Measurements from ENCODE around the gene ULK3.

The ULK3 gene

DNA sequence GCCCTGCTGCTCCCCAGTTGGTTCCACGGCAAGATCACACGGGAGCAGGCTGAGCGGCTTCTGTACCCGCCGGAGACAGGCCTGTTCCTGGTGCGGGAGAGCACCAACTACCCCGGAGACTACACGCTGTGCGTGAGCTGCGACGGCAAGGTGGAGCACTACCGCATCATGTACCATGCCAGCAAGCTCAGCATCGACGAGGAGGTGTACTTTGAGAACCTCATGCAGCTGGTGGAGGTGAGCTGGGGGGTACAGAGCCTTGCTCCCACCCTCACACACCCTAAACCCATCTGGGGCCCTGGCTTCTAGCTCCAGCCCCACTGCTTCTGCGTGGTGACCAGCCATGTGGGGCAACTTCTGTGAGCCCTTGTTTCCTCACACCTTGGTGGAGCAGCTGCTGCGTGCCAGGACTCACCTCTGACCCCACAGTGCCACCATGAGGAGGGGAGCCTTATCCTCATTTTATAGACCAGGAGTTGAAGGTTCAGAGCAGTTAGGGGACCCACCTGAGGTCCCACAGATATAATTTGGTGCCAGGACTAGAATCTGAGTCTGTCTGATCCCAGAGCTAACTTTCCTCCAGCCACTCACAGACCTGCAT, 43.6 kb downstream of the ULK3 start:
- DNase-seq (ENCODE audit: low spot score): no peak

DNA sequence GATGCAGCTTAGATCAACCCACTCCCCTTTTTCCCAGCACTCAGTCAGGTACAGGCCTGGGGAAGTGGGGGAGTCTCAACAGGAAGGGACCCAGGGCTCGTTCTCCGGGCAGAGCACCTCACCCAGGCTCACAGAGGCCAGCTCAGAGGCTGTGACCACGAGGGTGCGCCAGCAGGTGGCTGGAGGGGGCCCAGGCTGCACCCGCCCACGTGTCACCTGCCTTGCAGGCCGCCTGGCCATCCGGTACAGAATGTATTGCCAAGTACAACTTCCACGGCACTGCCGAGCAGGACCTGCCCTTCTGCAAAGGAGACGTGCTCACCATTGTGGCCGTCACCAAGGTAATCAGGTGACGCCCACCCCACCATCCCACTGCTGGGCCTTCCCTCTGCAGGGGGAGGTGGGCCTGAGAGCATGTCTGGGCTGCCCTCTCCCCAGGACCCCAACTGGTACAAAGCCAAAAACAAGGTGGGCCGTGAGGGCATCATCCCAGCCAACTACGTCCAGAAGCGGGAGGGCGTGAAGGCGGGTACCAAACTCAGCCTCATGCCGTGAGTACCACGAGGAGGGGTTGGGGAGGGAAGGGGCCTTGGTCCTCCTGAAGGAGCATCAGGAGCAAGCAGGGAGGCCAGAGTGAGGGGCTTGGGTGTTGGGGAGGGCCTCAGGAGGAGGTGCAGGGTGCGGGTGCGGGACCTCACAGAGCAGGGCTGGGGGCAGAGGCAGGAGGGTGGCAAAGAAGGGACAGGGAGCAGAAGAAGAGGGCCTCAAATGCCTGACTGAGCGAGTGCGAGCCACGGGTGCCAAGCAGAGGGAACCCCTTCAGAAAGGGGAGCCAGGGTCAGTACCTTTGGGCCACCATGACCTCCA, 44.3 kb downstream of the ULK3 start:
- no peak for DNase-seq (ENCODE audit: low spot score)

DNA sequence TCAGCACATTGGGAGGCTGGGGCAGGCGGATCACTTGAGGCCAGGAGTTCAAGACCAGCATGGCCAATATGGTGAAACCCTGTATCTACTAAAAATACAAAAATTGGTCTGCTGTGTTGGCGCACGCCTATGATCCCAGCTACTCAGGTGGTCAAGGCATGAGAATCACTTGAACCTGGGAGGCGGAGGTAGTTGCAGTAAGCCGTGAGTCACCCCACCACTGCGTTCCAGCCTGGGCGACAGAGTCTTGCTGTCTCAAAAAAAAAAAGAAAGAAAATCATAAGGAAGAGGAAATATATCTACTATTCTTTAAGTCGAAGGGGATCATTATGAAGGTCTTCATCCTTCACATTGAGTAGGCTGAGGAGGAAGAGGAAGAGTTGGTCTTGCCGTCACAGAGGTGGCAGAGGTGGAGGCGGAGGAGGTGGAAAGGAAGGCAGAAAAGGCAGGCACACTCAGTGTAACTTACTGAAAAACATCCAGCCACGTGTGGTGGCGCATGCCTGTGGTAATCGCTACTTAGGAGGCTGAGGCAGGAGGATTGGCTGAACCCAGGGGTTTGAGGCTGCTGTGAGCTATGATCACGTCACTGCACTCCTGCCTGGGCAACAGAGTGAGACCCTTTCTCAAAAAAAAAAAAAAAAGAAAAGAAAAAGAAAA, 46.9 kb downstream of the ULK3 start:
- DNase-seq (ENCODE audit: low spot score): no peak

DNA sequence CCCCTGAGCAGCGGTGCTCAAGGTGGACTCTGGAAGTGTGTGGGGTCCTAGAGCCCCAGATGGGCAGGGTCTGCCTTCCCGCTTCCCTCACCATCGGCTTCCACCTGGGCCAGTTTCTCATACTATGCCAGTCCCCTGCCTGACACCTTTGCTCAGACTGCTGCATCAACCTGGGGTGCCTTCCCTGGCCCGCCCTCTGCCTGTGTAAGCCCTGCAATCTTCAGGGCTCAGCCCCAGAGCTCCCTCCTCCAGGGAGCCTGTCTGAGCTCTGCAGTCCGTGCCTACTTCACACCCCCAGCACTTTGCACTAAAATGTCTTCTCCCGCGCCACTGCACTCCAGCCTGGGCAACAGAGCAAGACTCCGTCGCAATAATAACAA, 48.0 kb downstream of the ULK3 start:
- DNase-seq (ENCODE audit: low spot score): no peak

DNA sequence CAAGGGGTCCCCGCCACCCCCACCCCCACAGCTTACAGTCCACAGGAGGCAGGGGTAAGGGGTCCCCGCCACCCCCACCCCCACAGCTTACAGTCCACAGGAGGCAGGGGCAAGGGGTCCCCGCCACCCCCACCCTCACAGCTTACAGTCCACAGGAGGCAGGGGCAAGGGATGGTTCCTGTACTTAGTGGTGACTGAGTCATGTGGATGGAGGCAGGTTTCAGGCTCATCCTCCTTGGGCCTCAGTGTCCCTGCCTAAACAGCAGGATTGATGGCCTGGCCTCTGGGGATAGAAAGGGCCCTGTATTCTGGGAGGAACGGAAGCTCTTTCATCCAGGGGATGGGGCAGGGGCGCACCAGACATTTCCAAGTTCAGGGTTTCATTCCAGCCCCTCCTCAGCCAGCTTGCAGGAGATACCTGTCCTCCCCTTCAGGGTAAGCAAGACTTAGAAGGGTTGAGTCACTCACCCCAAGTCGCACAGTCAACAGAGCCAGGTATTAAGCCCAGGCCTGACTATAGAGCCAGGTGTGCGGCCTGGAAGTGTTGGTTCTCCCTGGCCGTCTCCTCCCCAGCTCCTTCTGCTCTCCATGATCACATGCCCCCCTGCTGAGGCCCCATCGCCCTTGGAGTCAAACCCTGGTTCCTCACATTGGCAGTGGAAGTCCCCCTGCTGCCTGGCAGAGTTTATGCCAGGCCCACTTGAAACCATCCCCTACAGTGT, 48.5 kb downstream of the ULK3 start:
- DNase-seq (ENCODE audit: low spot score): no peak

DNA sequence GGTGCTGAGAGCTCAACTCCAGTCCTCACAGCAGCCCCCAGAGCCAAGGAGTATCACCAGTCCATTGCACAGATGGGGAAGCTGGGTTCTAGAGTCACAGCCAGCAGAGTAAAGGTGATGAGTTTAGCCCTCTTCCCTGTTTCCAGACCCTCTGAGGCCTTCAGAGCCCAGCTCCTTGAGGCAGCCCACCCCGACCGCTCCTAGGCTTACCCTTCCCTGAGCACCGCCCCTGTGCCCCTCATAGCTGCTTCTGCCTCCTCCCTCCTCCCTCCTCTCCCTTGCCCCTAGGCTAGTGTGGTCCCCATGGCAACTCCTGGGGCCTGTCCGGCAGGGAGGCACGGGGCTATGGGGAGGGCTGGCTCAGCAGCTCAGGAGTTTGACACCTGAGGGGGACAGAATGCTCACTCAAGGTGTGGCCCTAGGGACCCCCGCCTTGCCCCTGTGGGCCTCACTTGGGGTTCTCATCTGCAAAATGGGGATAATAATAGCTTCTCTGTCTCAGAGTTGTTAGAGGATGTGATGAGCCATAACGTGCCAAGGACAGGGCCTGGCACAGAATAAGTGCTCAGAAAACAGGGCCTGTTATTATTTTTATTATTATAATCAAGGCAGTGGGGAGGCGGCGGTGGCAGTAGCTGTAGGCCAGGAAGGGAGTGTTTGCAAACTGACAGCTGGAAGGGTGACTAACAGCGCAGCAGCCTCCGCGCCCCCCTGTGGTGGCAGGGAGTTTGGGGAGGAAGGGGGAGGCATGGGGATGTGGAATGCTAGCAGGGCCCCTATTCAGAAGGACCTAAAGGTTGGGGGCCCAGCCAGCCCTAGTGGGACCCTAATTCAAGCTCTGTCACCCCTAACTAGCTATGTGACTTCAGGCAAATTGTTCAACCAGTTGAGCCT, 49.6 kb downstream of the ULK3 start:
- no peak for DNase-seq (ENCODE audit: low spot score)

DNA sequence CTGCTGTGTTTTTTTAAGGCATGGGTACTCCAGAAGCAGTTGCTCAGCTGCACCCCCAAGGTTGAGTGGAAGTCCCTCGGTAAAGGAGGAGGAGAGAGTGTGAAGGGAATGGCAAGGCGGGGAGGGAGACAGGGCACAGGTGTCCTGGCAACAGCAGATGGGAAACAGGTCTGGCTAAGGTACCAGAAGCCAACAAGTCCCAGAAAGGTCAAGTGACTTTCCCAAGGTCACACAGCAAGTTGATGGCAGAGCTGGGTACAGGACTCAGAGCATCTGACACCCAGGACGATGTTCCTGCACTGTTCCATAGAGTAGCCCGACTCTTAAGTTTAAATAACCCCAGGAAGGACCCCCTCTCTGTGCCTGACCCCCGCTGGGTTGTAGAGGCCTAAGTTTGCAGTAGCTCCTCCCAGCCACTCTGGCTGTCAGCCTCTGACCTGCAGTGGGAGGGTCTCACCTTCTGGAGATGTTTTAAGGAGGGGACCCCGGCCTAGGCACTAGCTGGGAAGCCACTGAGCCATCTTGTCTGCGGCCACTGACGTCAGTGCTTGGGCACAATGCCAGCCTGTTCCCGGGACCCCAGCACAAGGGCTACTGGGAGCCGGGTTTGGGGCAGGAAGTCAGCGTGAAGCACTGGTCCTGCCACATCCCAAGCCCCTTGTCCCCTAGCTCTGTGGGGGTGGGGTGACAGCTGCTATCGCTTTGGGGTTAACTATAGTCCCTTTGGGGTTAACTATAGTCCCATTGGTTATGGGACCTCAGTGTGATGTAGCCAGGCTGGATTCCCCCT, 50.5 kb downstream of the ULK3 start:
- no peak for DNase-seq (ENCODE audit: low spot score)

DNA sequence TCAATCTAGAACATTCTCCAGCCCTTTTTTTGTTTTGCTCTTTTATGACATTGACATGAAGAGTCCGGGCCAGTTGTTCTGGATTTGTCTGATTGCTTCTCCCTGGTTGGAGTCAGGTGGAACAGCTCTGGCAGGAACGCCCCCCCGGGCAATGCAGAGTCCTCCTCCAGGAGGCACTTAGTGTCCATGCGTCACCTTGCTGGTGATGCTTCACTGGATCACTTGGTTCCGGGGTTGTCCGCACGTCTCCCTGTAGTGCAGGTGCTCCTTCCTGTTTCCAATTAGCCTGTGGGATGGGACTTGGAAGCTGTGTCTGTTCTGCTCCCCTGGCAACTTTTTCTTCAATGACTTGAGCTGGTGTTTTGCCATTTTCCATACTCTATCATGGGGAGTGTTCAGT, 51.3 kb downstream of the ULK3 start:
- no peak for DNase-seq (ENCODE audit: low spot score)

DNA sequence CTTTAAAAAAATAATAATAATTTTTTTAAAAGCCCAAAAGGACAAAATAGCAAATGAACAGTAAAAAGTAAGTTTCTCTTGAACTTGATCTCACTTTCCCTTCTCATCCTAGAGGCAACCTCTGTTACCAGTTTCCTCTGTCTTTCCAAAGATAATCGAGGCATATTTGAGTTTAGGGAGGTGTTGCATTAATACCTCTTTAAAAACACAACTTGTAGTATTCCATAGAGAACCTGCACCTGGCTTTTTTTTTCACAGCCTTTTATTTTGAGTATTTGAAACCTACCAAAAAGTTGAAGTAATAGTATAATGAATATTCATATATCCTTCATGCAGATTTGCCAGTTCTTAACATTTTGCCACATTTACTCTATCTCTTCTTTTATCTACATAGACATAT, 51.9 kb downstream of the ULK3 start:
- DNase-seq (ENCODE audit: low spot score): no peak

DNA sequence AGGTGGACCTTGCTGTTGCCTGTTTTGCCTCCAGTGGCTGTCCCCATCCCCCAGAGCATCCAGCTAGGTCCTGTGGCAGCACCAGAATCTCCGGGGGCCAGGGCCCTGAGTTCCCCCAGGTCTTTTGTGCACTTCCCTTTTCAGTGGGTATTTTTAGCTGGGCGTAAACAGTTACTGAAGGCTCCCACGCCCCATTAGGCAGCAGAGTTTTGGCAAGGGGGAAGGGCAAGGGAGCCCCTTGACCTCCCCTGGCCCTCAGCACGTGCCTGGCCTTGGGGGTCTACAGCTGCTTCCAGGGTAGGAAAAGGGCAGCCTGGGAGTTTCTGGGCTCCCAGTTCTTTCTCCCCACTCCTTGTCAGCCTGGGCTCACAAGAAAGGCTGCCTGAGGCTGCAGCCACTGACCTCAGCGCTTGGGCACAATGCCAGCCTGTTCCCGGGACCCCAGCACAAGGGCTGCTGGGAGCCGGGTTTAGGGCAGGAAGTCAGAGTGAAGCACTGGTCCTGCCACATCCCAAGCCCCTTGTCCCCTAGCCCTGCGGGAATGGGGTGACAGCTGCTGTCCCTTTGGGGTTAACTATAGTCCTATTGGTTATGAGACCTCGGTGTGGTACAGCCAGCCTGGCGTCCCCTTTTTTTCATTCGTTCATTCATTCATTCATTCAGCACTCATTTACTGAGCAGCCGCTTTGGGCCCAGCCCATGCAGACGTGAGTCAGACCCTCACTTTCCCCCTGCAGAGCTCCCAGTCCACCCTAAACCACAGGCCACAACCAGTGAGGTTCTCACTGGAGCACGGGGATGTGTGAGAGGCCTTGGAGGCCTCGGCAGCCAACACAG, 52.7 kb downstream of the ULK3 start:
- peak; percentile 81 for DNase-seq (ENCODE audit: low spot score)

DNA sequence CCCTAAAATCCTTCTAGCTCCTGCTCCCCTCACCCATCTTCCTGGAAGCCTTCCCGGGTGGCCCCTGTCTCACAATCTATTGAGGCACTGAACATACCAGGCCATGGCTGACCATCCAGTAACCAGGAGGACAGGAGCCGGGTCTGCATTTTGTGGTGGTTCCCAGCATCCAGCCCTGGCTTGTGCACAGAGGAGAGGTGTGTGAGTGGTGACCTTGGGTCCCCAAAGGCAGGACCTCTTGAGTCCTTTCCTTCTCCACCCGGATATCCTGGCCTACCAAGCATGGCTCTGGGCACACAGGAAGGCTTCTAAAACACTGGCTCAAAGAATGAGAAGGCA, 53.2 kb downstream of the ULK3 start:
- no peak for DNase-seq (ENCODE audit: low spot score)

DNA sequence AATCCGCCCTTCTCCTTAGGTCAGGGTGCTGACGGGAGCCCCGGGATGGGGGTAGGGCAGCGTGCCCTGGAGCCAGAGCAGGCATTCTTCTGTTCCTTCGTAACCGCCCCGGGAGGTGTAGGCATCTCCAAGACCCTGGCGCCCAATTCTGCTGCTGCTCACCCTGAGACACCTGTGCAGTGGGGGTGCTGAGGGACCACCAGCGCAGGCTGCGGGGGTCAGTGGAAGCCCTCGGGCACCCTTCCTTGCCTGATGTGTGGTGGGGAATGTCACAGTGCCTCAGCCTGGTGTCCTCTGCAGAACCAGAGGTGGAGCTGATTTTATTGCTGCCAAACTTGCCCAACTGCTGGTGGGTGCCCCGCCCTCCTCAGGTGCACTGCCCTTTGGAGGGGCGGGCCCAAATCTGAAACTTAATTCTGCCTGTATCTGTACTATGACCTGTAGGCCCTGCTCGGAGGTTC, 53.8 kb downstream of the ULK3 start:
- DNase-seq (ENCODE audit: low spot score): no peak

DNA sequence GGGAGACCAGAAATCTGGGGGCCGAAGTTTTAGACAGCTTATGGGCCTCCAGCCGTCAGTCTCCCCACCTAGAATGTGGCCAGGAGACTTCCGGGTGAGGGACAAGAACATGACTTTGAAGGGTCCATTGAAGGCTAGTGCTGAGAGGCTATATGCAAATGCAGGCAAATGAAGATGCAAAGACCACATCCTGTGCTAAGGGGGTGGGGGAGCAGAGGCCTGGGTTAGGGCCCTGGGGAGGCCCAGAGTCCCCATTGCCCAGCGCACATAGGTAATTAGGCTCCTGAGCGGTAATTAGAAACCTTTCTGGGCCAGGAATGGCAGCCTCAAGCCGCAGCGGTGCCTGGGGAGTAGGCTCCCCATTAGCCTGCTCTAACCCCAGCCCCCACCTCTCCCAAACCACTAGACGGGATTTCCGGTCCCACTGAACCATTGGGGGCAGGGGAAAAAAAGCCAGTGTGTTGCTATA, 54.2 kb downstream of the ULK3 start:
- no peak for DNase-seq (ENCODE audit: low spot score)

DNA sequence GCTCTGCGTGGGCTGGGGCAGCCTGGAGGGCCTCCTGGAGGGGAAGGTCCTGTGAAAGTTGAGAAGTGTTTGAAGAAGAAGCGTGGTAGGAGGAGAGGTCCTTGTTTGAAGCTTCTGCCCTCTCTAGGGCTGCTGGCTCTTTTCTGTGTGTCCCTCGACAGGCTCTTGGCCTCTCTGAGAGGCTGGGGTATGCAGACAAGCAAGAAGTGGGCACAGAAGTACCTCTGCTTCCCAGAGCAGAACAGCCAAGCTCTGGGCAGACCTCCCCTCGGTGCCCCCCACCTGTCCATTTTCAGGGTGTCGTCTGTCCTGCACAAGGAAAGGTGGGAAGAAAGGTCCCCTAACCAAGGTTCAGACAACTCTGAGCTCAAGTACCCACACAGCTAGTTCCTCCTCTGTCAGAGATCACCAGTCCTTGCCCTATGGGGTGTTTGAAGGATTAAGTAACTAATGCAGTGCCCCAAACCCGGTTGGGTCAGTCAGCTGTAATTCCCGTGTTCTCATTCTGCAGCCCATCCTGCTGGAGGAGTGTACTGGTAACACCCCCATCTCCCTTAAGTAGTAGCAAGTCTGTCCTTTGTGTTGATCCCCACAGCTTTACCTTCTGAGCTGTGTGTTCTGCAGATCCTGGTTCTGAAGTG, 54.8 kb downstream of the ULK3 start:
- no peak for DNase-seq (ENCODE audit: low spot score)

DNA sequence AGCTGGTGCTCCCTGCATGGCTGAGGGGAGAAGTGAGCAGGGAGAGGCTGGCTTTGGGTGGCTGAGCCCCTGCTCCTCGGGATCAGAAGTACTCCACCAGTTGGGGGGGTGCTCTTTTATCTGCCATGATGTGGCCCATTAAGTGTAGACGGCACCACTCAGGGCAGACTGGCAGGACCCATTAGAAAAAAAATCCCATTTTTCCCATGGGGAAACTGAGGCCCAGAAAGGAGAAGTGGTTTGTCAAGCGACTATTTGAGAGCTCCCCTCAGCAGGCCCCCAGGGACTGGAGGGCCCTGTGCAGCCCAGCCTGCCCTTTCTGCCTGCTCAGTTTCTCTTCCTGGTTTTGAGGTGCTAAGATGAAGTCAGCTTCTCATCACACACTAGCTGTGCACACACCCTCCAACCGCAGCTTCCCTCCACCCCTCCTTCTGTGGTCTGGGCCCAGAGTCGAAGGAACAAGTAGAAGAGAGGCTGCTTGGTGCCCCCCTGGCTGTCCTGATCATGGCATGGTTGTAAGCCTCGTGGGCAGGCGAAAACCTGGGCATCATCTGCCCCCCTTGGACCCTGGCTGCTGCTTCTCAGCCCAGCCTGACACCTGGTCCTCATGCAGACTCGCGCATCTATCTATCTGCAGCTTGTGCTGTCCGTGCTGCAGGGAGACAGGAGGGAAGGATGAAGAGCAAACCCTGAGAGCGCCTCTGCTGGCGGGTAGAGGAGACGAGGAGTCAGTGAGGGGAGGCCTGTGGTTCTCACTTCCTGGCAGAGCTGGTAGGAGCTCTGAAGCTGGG, 55.5 kb downstream of the ULK3 start:
- peak; percentile 75 for DNase-seq (ENCODE audit: low spot score)

DNA sequence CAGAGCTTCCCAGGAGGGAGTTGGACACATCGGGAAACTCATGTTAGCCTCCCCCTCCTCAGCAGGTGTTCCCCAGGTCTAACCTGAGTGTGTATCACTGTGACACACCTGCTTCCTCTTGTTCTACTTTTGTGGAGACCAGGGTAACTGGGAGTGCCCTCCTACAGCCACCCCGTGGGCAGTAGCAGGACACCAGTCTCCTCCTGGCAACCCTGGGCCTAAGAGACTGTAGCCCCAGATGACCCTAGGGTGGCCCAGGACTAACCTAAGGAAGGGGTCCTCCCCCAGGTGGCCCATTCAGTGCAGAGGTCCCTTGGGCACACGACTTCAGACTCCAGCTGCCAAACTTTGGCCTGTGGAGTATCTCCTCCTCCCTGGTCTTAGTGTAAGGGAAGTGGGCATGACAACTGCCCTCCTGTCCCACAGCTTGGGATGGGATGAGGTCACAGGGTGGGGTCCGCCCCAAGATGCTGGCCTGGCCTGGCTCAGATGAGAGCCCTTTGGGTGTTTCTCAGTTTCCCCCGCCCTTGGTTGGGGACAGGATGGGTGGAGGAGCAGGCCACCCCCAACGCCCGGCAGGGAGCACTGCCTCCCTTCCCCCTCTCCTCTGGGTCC, 56.3 kb downstream of the ULK3 start:
- DNase-seq (ENCODE audit: low spot score): no peak
